H1 (cell line): ENCODE measurements around the gene CST7. TPM values are rescaled to one million over a fixed set of nuclear protein-coding genes. Genes with fewer than 3 reads are reported as not detected.

Source experiments
- BACH1 ChIP-seq: IDR thresholded peaks from 2 replicates; pipeline ENCODE4 v1.6.1; 2012; ENCODE audit warnings: low read length, improper control_type of control experiment
- CEBPB ChIP-seq: IDR thresholded peaks from 2 replicates; pipeline ENCODE4 v1.6.1; 2012; ENCODE audit warnings: low read depth, low read length
- CHD1 ChIP-seq: IDR thresholded peaks from 2 replicates; pipeline ENCODE4 v1.6.1; 2012; ENCODE audit warnings: low read depth, low read length, improper control_type of control experiment
- CTBP2 ChIP-seq: IDR thresholded peaks from 2 replicates; pipeline ENCODE4 v1.7.0; 2011; ENCODE audit warnings: borderline replicate concordance, mild to moderate bottlenecking, moderate library complexity, mixed read lengths, low read length; ENCODE audit not compliant: insufficient read depth, insufficient read length
- GABPA ChIP-seq: IDR thresholded peaks from 2 replicates; pipeline ENCODE4 v1.6.1; 2011; ENCODE audit warnings: mild to moderate bottlenecking, low read length, moderate library complexity, borderline replicate concordance; ENCODE audit not compliant: insufficient read depth
- SIN3A ChIP-seq, 2 experiments: IDR thresholded peaks in 1 of 2; conservative IDR thresholded peaks in 1 of 2; 2 replicates each; pipeline ENCODE4 v1.6.1; 2011 to 2012; ENCODE audit warnings: low read length in 2 of 2, improper control_type of control experiment in 1 of 2, low read depth in 1 of 2, mild to moderate bottlenecking in 1 of 2
- SUZ12 ChIP-seq: fragments of 200-600 bp; sonication (generic); IDR thresholded peaks from 2 replicates; pipeline ENCODE4 v1.6.1; 2012; ENCODE audit warnings: mild to moderate bottlenecking, inconsistent platforms, low read length, moderate library complexity, mixed read lengths
- TAF1 ChIP-seq: IDR thresholded peaks from 2 replicates; pipeline ENCODE4 v1.6.1; 2011; ENCODE audit warnings: mild to moderate bottlenecking, low read depth, low read length
- polyA plus RNA-seq, 7 experiments: library from polyadenylated mRNA; depleted of rRNA in 3 of 7; stranded (reverse) in 5 of 7; unstranded in 2 of 7; fragments of >200 nt in 5 of 7; fragments of 200-250 nt in 2 of 7; gene quantifications; 1 replicate in 5 of 7; 2 replicates in 1 of 7; 4 replicates in 1 of 7; pipeline versions ENCODE4 v1.2.1 to v1.2.3, GENCODE V29; 2011 to 2013; ENCODE audit warnings: missing spikeins in 2 of 7, mixed read lengths in 2 of 7
- total RNA-seq: library from RNA; stranded (reverse); fragmentation: NEBNext Ultra II Directional; extraction: Animal tissue kit (Norgen Biotek cat#: 25700); gene quantifications from 2 replicates; pipeline ENCODE4 v1.2.1, GENCODE V29; 2021

Gene CST7
- total and polyA plus RNA-seq, 2 of the 8 experiments (the other 6 are each of a cell fraction or from before 2014, with no cell fraction given): not detected

DNA sequence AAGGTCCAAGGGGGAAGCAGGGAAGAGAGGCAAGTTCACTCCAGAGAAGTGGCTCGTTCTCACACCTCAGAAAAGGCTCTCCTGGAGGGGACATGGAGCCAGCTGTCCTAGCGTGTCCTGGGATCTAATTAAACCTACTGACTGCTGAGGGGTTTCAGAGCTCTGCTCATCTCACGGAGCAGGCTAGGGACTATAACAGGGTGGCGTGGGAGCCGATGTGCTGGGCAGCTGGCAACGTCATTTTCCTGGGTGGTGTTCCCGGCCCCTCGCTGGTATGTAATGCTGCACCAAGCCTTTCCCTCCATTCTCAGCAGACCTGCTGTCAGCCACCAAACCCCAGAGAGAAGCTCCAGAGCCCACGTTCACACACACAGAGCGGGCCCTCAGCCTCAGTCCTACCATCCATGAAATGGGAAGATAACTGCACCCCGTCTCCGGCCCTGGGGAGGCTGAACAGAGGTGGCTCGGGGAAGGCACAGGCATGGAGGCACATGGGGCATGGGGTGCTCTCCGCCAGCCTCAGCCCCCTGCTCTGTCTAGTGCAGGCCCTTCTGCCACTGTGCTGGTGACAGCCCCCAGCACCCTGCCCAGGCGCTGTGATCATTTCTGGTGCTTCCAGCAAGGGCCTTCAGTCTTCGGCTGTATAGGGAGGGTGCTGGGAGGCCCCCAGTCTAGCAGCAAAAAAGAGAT lies 1.9 kb downstream of the CST7 start (continued):
- TF ChIP-seq CTBP2 (no peak), SUZ12 (no peak), BACH1 (no peak), CHD1 (no peak), SIN3A (conservative IDR thresholded peaks at IDR 0.05 in 1 of 2, IDR thresholded peaks at IDR 0.05 in 1 of 2; ENCODE audit: low read depth in 1 of 2, low read length in 2 of 2) (no peak), CEBPB (no peak), GABPA (no peak), TAF1 (no peak)
